ENCODE results near the gene ZSCAN5A.

DNA sequence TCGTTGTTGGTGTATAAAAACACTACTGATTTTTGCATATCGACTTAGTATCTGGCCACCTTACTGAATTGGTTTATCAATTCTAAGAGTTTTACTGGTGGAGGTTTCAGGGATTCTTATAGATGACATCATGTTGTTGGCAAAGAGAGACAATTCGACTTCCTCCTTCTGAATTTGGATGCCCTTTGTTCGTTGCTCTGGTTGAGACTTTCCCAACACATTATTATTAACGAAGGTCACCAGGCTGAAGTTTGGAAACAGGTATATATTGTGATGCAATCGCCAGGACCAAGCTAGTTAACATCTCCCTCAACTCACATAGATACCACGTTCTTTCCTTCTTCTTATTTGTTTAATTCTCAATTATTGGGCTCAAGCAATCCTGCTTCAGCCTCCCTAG is 115.0 kb downstream of the ZSCAN5A start:
- TF ChIP-seq, protein P1, sequence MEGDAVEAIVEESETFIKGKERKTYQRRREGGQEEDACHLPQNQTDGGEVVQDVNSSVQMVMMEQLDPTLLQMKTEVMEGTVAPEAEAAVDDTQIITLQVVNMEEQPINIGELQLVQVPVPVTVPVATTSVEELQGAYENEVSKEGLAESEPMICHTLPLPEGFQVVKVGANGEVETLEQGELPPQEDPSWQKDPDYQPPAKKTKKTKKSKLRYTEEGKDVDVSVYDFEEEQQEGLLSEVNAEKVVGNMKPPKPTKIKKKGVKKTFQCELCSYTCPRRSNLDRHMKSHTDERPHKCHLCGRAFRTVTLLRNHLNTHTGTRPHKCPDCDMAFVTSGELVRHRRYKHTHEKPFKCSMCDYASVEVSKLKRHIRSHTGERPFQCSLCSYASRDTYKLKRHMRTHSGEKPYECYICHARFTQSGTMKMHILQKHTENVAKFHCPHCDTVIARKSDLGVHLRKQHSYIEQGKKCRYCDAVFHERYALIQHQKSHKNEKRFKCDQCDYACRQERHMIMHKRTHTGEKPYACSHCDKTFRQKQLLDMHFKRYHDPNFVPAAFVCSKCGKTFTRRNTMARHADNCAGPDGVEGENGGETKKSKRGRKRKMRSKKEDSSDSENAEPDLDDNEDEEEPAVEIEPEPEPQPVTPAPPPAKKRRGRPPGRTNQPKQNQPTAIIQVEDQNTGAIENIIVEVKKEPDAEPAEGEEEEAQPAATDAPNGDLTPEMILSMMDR (IDR thresholded peaks at IDR 0.05; ENCODE audit: insufficient read depth, low read length, poor library complexity, severe bottlenecking), result no peak
- TF ChIP-seq EZH2phosphoT487 (conservative IDR thresholded peaks at IDR 0.05; ENCODE audit: low read length), result no peak

Data from SU-DHL-6 (cell line).